Measurements from ENCODE around the gene AGMAT. TPM values are rescaled to one million over a fixed set of nuclear protein-coding genes. Genes with fewer than 3 reads are reported as not detected.

The AGMAT gene
- total RNA-seq, 4 donors from 2014 or later, result 0.27 to 1.7 (median 0.59) TPM

DNA sequence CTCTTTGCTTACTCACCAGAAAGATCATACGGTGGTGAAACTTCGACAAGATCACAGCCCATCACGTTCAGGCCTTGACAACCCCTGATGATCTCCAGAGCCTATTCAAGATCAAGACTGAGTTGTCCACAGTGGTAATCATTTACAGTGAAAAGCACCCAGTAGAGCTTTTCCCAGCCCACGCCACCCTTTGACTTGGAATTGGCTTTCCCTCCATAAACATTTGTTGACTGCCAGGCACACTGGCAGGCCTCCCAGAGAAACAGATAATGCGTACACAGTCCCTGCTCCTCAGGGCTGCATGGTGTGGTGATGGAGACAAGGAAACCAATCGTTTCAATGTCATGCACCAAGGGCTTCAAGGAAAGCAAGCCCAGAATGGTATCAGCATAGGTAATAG, 10.1 kb downstream of the AGMAT start:
- Histone ChIP-seq H3K4me1 (peaks cover 6 to 15% (median 9%) of the 10 kb centered on the region in 3 donors), H3K36me3 (peaks cover 0 to 33% (median 0%) of the 10 kb centered on the region in 3 donors), H3K4me3 (no peak overlapping the region), H3K27me3 (no peaks in the 10 kb centered on the region), H3K27ac (no peak overlapping the region), H3K9me3 (no peaks in the 10 kb centered on the region)
- intact Hi-C loops (cut with DNase I), result no loop called here
- DNase-seq, result no peak
- WGBS, 2 donors, result 82% methylated on average over 4 to 5 of the region's 6 CpGs
- TF ChIP-seq, protein P1, sequence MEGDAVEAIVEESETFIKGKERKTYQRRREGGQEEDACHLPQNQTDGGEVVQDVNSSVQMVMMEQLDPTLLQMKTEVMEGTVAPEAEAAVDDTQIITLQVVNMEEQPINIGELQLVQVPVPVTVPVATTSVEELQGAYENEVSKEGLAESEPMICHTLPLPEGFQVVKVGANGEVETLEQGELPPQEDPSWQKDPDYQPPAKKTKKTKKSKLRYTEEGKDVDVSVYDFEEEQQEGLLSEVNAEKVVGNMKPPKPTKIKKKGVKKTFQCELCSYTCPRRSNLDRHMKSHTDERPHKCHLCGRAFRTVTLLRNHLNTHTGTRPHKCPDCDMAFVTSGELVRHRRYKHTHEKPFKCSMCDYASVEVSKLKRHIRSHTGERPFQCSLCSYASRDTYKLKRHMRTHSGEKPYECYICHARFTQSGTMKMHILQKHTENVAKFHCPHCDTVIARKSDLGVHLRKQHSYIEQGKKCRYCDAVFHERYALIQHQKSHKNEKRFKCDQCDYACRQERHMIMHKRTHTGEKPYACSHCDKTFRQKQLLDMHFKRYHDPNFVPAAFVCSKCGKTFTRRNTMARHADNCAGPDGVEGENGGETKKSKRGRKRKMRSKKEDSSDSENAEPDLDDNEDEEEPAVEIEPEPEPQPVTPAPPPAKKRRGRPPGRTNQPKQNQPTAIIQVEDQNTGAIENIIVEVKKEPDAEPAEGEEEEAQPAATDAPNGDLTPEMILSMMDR (IDR thresholded peaks at IDR 0.05), result no peak
- no peak for TF ChIP-seq POLR2A (IDR thresholded peaks at IDR 0.05)

- no peaks in the 10 kb centered on the region for H3K27me3 ChIP-seq
- TF ChIP-seq, protein P1 (IDR thresholded peaks at IDR 0.05), result no peak
- no peak for TF ChIP-seq POLR2A (IDR thresholded peaks at IDR 0.05)
- WGBS, 2 donors, result 64 to 76% methylated on average over 9 of the region's 9 CpGs
Measured at GRCh38 chr1:15573477-15573876, 11.4 kb downstream of the AGMAT start.

DNA sequence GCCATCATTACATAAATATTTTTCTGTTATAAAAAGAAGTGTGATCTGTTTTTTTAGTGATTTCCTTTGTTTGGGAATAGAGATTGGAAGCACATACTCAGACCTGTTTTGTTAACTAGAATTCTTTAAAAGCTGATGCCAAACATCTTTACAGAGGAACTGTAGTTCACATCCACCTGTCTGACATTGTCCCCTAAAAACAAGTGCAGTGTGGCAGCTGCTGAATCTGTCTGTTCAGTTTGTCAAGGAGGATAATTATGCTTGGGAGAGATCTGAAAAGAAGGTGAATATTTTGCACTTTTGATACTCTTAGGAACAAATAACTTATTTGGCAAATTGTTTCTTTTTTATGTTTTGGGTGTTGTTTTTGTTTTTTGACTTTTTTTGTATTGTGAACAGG, 13.6 kb downstream of the AGMAT start:
- intact Hi-C loops (cut with DNase I), result no loop called here
- H3K36me3 ChIP-seq, result peaks cover 8 to 67% (median 17%) of the 10 kb centered on the region in 3 donors

More at GRCh38 chr1:15573477-15573876, 11.4 kb downstream of the AGMAT start:
- Histone ChIP-seq H3K4me1 (peaks cover 0 to 3% (median 0%) of the 10 kb centered on the region in 3 donors), H3K4me3 (no peak overlapping the region), H3K27ac (no peak overlapping the region), H3K36me3 (peaks cover 0 to 45% (median under 1%) of the 10 kb centered on the region in 3 donors), H3K9me3 (no peaks in the 10 kb centered on the region)
- DNase-seq, result no peak
- intact Hi-C loops (cut with DNase I), result no loop called here

DNA sequence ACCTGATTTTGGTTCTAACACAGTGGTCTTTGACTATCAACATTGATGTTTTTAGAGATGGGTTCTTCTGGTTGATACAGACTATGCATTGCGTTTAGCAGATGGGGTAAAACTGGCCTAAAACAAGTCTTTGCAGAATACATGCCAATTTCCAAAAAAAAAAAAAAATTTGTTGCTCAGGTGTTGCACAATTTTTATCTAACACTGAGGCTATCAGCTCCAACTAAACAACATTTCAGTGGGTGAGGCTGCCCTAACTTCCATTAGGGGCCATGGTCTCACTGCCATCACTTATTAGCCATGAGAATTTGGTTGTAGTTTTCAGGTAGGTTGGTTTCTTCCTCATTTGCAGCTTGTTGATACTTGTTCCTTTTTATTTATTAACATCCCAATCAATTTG, 14.0 kb downstream of the AGMAT start:
- peaks cover 13 to 71% (median 21%) of the 10 kb centered on the region in 3 donors for H3K36me3 ChIP-seq
- intact Hi-C loops (cut with DNase I), result no loop called here
- H3K27ac ChIP-seq, result no peak overlapping the region
- no peak for DNase-seq
- H3K4me1 ChIP-seq, result no peaks in the 10 kb centered on the region
- H3K27me3 ChIP-seq, result no peaks in the 10 kb centered on the region
- no peak overlapping the region for H3K4me3 ChIP-seq
- TF ChIP-seq POLR2A (IDR thresholded peaks at IDR 0.05), result no peak
- TF ChIP-seq, protein P1 (IDR thresholded peaks at IDR 0.05), result no peak
- H3K9me3 ChIP-seq, result no peaks in the 10 kb centered on the region
- 82 to 100% methylated on average over 1 of the region's 1 CpG for WGBS, 2 donors

More for the DNA sequence above, 13.6 kb downstream of the AGMAT start:
- H3K27ac ChIP-seq, result no peak overlapping the region
- no peaks in the 10 kb centered on the region for H3K4me1 ChIP-seq
- H3K9me3 ChIP-seq, result no peaks in the 10 kb centered on the region
- no peak overlapping the region for H3K4me3 ChIP-seq
- H3K27me3 ChIP-seq, result no peaks in the 10 kb centered on the region
- no peak for TF ChIP-seq POLR2A (IDR thresholded peaks at IDR 0.05)
- TF ChIP-seq, protein P1 (IDR thresholded peaks at IDR 0.05), result no peak
- no peak for DNase-seq

DNA sequence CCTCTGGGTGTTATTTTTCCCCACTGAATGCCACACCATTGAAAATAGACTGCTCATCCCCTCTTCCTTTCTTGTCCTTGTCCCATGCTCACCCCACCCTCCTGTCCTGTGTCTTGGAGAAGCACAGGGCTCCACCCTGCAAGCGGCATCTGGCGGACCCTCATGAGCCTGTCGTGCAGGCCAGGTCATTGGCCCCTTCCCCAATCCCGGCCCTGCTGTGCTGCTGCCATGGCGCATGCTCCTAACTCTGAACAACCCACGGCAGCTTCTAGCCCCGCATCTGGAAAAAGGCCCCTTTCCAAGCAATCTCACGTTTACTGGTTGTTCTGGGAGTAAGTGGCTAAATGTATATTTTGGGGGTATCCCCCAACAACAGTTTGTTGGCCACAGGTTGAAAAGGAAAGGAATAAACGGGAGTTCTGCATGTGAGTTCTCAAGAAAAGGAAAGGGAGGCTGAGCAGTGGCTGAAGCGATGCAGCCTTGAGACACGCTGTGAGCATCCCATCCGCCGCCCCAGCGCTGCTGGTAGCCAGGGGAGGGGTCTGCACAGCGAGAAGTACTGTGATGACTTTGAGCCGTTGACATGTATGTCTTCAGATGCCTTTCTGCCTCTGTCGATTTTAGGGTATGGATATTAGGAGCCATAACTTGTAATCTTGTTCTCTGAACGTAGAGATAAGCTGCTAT, 16.3 kb downstream of the AGMAT start:
- peaks cover 13 to 91% (median 38%) of the 10 kb centered on the region in 3 donors for H3K36me3 ChIP-seq
- H3K4me1 ChIP-seq, result no peaks in the 10 kb centered on the region
- no peak for DNase-seq
- intact Hi-C loops (cut with DNase I), result no loop called here
- no peaks in the 10 kb centered on the region for H3K27me3 ChIP-seq
- no peaks in the 10 kb centered on the region for H3K9me3 ChIP-seq
- 88 to 93% methylated on average over 14 to 18 of the region's 18 CpGs for whole genome bisulfite sequencing, 2 donors
- TF ChIP-seq, protein P1 (IDR thresholded peaks at IDR 0.05), result no peak
- no peak for TF ChIP-seq POLR2A (IDR thresholded peaks at IDR 0.05)
- no peak overlapping the region for H3K4me3 ChIP-seq
- H3K27ac ChIP-seq, result no peak overlapping the region

All from esophagus squamous epithelium (tissue), 5 donors.